A549 (cell line): Measurements from ENCODE around the gene VAV3. TPM values are rescaled to one million over a fixed set of nuclear protein-coding genes. Genes with fewer than 3 reads are reported as not detected.

Experiments
- ATAC-seq, 2 experiments: fragments of 200-7000 bp in 1 of 2; fragments of >200 bp in 1 of 2; cut with Nextera tagmentation in 1 of 2; cut with Tn5 transposase in 1 of 2; 3 replicates each; pipeline versions ENCODE4 v1.8.0 to v1.9.1; 2018 to 2020; ENCODE audit warnings: mild to moderate bottlenecking in 1 of 2, moderate library complexity in 1 of 2
- CTCF ChIA-PET: fragments of 300-600 bp; sonication (Branson Sonifier 250); formaldehyde crosslinking; extraction: SDS; loops from one replicate; lab custom pipeline; 2021; ENCODE audit warnings: antibody characterized with exemption, inconsistent platforms; lab: Yijun Ruan, JAX
- POLR2A ChIA-PET: fragments of 350-600 bp; formaldehyde crosslinking; extraction: SDS; loops from one replicate; lab custom pipeline; 2021; ENCODE audit warnings: antibody characterized with exemption, inconsistent platforms; lab: Yijun Ruan, JAX
- DNase-seq, 2 experiments: peaks; one replicate each; pipeline versions ENCODE4 v3.0.0 to v3.0.0-alpha.2; 2011 to 2016; ENCODE audit warnings: low read depth in 1 of 2, low spot score in 1 of 2
- FAIRE-seq: peaks from 2 replicates; lab custom pipeline; 2011; peaks lifted over from hg19 to GRCh38; lab: Jason Lieb, UNC
- H3K27ac ChIP-seq, 2 experiments: fragments of >200 bp; sonication (Bioruptor Twin); formaldehyde crosslinking; 3 replicates each; pipeline ENCODE4 v1.5.1; 2016 to 2017
- H3K4me1 ChIP-seq: fragments of >200 bp; sonication (Bioruptor Twin); formaldehyde crosslinking; 3 replicates; pipeline ENCODE4 v1.6.1; 2016
- H3K4me2 ChIP-seq: fragments of >200 bp; sonication (Bioruptor Twin); formaldehyde crosslinking; 3 replicates; pipeline ENCODE4 v1.6.1; 2016
- H3K4me3 ChIP-seq: fragments of >200 bp; sonication (Bioruptor Twin); formaldehyde crosslinking; 3 replicates; pipeline ENCODE4 v1.5.1; 2016
- H3K9me3 ChIP-seq: fragments of >200 bp; sonication (Bioruptor Twin); formaldehyde crosslinking; 3 replicates; pipeline ENCODE4 v1.6.1; 2016
- CBX8 ChIP-seq: fragments of 200-600 bp; sonication (generic); IDR thresholded peaks from 2 replicates; pipeline ENCODE4 v1.6.1; 2016
- CEBPB ChIP-seq, 2 experiments: fragments of >200 bp in 1 of 2; sonication (Bioruptor Twin) in 1 of 2; formaldehyde crosslinking in 1 of 2; IDR thresholded peaks; 2 replicates each; pipeline ENCODE4 v1.6.1; 2012 to 2016
- CHD2 ChIP-seq: fragments of 150-350 bp; IDR thresholded peaks from 2 replicates; pipeline ENCODE4 v1.6.1; 2014; ENCODE audit warnings: low read length; ENCODE audit not compliant: partially characterized antibody
- CHD4 ChIP-seq: fragments of 200-600 bp; sonication (generic); IDR thresholded peaks from 2 replicates; pipeline ENCODE4 v1.6.1; 2016; ENCODE audit warnings: antibody characterized with exemption, mild to moderate bottlenecking, borderline replicate concordance
- EHMT2 ChIP-seq: fragments of 200-600 bp; sonication (generic); IDR thresholded peaks from 2 replicates; pipeline ENCODE4 v1.6.1; 2016; ENCODE audit warnings: antibody characterized with exemption, low read depth, mild to moderate bottlenecking, moderate library complexity
- GATA3 ChIP-seq: IDR thresholded peaks from 2 replicates; pipeline ENCODE4 v1.6.1; 2012; ENCODE audit warnings: borderline replicate concordance
- HOXA7 ChIP-seq: fragments of 250-450 bp; sonication (Bioruptor Pico); IDR thresholded peaks from 2 replicates; pipeline ENCODE4 v1.5.0; 2020; ENCODE audit warnings: mild to moderate bottlenecking, moderate library complexity
- JUNB ChIP-seq: fragments of >200 bp; sonication (Bioruptor Twin); formaldehyde crosslinking; IDR thresholded peaks from 2 replicates; pipeline ENCODE4 v1.6.1; 2016
- KDM1A ChIP-seq: fragments of 200-600 bp; sonication (generic); IDR thresholded peaks from 2 replicates; pipeline ENCODE4 v1.6.1; 2016; ENCODE audit warnings: low read depth, mild to moderate bottlenecking
- MAZ ChIP-seq: fragments of 150-350 bp; IDR thresholded peaks from 2 replicates; pipeline ENCODE4 v1.6.1; 2014; ENCODE audit warnings: antibody characterized with exemption, low read depth, low read length, borderline replicate concordance
- MYC ChIP-seq: IDR thresholded peaks from 2 replicates; pipeline ENCODE4 v1.6.1; 2012; ENCODE audit warnings: mild to moderate bottlenecking, inconsistent platforms, low read length, improper control_type of control experiment, borderline replicate concordance
- NFE2L2 ChIP-seq: fragments of 150-350 bp; conservative IDR thresholded peaks from 2 replicates; pipeline ENCODE4 v1.6.1; 2014; ENCODE audit warnings: low read length
- PHF8 ChIP-seq: fragments of 200-600 bp; sonication (generic); IDR thresholded peaks from 2 replicates; pipeline ENCODE4 v1.6.1; 2016; ENCODE audit warnings: low read depth, mild to moderate bottlenecking, antibody characterized with exemption, moderate library complexity, borderline replicate concordance
- POLR2AphosphoS2 ChIP-seq: conservative IDR thresholded peaks from 2 replicates; pipeline ENCODE4 v1.6.1; 2012; ENCODE audit warnings: low read length, improper control_type of control experiment, inconsistent platforms
- RARB ChIP-seq: fragments of 250-450 bp; sonication (Bioruptor Pico); IDR thresholded peaks from 2 replicates; pipeline ENCODE4 v1.8.0; 2021; ENCODE audit warnings: mild to moderate bottlenecking, moderate library complexity
- RNF2 ChIP-seq: fragments of 200-600 bp; sonication (generic); IDR thresholded peaks from 2 replicates; pipeline ENCODE4 v1.6.1; 2016; ENCODE audit warnings: low read depth, mild to moderate bottlenecking, antibody characterized with exemption, moderate library complexity, borderline replicate concordance
- ZNF302 ChIP-seq: fragments of 250-450 bp; sonication (Bioruptor Pico); IDR thresholded peaks from 2 replicates; pipeline ENCODE4 v1.9.0; 2021; ENCODE audit warnings: inconsistent platforms, mild to moderate bottlenecking, moderate library complexity
- WGBS: methylation state at CpG from one replicate; pipeline ENCODE4 v1.1.6; 2017; ENCODE audit errors: missing lambda C conversion rate; 5-methylcytosine and 5-hydroxymethylcytosine counted together
- polyA plus RNA-seq, 4 experiments: library from polyadenylated mRNA; depleted of rRNA in 3 of 4; stranded (reverse); fragments of >200 nt; fragmentation: RNase III in 1 of 4; extraction: RNeasy Plus Mini Kit Qiagen cat#74134 plus additional on column Dnase treatment in 1 of 4; gene quantifications; 2 replicates in 3 of 4; 3 replicates in 1 of 4; pipeline ENCODE4 v1.2.3, GENCODE V29; 2011 to 2017
- TF ChIP-seq, protein P1 (sequence below): fragments of 200-600 bp; sonication (generic); IDR thresholded peaks from 2 replicates; pipeline ENCODE4 v1.6.1; 2016; ENCODE audit warnings: antibody characterized with exemption, mild to moderate bottlenecking, moderate library complexity
- TF ChIP-seq, protein P2 (sequence below): IDR thresholded peaks from 2 replicates; pipeline ENCODE4 v1.6.1; 2012
- TF ChIP-seq, protein P3 (sequence below): fragments of >200 bp; sonication (Bioruptor Twin); formaldehyde crosslinking; IDR thresholded peaks from 3 replicates; pipeline ENCODE4 v1.5.1; 2016
- TF ChIP-seq, protein P4 (sequence below): fragments of 250-450 bp; sonication (Bioruptor Pico); IDR thresholded peaks from 2 replicates; pipeline ENCODE4 v1.5.0; 2021; ENCODE audit warnings: mild to moderate bottlenecking, moderate library complexity, borderline replicate concordance
- TF ChIP-seq, protein P5 (sequence below): fragments of >200 bp; sonication (Bioruptor Twin); formaldehyde crosslinking; IDR thresholded peaks from 3 replicates; pipeline ENCODE4 v1.6.1; 2016
- TF ChIP-seq, protein P6 (sequence below): IDR thresholded peaks from 2 replicates; pipeline ENCODE4 v1.6.1; 2012; ENCODE audit warnings: low read depth, borderline replicate concordance

Gene VAV3
- polyA plus RNA-seq, 2 of the 4 experiments (the other 2 are of a cell fraction), result 12.8 to 22.7 TPM

DNA sequence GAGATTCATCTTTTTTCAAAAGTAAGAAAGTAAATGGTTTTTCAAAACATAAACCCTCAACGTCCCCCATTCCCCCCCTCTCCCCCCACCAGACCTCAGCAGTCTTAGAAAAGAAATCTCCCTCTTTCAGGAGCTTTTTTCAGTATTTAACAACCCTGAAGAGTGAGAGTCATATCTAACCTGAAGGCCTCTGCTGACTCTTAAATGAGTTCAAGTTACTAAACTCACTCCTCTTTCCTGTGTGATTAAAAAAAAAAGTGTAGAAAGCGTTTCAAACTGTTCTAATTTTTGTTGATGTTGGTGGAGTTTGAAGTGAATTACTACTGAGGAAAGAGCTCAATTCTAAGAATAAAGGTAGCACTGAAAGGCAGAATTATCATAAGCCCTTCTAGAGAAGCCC, 93.7 kb downstream of the VAV3 start (continued):
- TF ChIP-seq, protein P1, sequence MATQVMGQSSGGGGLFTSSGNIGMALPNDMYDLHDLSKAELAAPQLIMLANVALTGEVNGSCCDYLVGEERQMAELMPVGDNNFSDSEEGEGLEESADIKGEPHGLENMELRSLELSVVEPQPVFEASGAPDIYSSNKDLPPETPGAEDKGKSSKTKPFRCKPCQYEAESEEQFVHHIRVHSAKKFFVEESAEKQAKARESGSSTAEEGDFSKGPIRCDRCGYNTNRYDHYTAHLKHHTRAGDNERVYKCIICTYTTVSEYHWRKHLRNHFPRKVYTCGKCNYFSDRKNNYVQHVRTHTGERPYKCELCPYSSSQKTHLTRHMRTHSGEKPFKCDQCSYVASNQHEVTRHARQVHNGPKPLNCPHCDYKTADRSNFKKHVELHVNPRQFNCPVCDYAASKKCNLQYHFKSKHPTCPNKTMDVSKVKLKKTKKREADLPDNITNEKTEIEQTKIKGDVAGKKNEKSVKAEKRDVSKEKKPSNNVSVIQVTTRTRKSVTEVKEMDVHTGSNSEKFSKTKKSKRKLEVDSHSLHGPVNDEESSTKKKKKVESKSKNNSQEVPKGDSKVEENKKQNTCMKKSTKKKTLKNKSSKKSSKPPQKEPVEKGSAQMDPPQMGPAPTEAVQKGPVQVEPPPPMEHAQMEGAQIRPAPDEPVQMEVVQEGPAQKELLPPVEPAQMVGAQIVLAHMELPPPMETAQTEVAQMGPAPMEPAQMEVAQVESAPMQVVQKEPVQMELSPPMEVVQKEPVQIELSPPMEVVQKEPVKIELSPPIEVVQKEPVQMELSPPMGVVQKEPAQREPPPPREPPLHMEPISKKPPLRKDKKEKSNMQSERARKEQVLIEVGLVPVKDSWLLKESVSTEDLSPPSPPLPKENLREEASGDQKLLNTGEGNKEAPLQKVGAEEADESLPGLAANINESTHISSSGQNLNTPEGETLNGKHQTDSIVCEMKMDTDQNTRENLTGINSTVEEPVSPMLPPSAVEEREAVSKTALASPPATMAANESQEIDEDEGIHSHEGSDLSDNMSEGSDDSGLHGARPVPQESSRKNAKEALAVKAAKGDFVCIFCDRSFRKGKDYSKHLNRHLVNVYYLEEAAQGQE, result no peak
- TF ChIP-seq JUNB (no peak), GATA3 (no peak), NFE2L2 (no peak), CHD2 (no peak), KDM1A (no peak)
- TF ChIP-seq, protein P2, sequence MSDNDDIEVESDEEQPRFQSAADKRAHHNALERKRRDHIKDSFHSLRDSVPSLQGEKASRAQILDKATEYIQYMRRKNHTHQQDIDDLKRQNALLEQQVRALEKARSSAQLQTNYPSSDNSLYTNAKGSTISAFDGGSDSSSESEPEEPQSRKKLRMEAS, result no peak
- TF ChIP-seq, protein P3, sequence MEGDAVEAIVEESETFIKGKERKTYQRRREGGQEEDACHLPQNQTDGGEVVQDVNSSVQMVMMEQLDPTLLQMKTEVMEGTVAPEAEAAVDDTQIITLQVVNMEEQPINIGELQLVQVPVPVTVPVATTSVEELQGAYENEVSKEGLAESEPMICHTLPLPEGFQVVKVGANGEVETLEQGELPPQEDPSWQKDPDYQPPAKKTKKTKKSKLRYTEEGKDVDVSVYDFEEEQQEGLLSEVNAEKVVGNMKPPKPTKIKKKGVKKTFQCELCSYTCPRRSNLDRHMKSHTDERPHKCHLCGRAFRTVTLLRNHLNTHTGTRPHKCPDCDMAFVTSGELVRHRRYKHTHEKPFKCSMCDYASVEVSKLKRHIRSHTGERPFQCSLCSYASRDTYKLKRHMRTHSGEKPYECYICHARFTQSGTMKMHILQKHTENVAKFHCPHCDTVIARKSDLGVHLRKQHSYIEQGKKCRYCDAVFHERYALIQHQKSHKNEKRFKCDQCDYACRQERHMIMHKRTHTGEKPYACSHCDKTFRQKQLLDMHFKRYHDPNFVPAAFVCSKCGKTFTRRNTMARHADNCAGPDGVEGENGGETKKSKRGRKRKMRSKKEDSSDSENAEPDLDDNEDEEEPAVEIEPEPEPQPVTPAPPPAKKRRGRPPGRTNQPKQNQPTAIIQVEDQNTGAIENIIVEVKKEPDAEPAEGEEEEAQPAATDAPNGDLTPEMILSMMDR, result no peak
- TF ChIP-seq, protein P4, sequence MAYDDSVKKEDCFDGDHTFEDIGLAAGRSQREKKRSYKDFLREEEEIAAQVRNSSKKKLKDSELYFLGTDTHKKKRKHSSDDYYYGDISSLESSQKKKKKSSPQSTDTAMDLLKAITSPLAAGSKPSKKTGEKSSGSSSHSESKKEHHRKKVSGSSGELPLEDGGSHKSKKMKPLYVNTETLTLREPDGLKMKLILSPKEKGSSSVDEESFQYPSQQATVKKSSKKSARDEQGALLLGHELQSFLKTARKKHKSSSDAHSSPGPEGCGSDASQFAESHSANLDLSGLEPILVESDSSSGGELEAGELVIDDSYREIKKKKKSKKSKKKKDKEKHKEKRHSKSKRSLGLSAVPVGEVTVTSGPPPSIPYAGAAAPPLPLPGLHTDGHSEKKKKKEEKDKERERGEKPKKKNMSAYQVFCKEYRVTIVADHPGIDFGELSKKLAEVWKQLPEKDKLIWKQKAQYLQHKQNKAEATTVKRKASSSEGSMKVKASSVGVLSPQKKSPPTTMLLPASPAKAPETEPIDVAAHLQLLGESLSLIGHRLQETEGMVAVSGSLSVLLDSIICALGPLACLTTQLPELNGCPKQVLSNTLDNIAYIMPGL (CRISPR knock-in tag), result no peak

DNA sequence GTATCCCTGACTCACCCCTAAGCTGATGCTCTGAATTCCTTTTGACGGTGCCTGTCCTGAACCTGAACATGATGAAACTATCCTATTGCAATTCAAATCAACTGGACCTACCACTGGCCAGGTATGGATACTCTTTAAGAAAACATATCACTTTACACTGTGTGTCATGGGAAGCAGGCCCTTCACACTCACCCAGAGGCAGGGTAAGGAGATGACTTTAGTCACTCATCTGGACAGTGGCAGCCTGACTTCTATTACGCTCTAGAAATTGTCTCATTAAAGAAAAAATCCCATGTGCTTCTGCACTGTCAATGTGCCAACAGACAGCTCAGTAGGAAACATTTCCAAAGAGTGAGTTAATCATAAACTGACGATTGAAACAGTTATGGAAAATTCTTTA, 94.3 kb downstream of the VAV3 start:
- H3K4me3 ChIP-seq, result no peak overlapping the region
- FAIRE-seq, result no peak

More for the DNA sequence above, 94.3 kb downstream of the VAV3 start:
- H3K4me1 ChIP-seq, result no peaks in the 10 kb centered on the region
- no peaks in the 10 kb centered on the region for H3K9me3 ChIP-seq
- POLR2A ChIA-PET, result no interaction called here
- no peak overlapping the region for H3K27ac ChIP-seq
- H3K4me2 ChIP-seq, result no peak overlapping the region
- CTCF ChIA-PET, result interaction anchor here (0.5 kb wide), 1 partner anchor 811 kb away, joined by 3 read pairs; no protein-coding TSS in a partner anchor
- no peak for ATAC-seq
- 19% methylated on average over 3 of the region's 3 CpGs for WGBS
- TF ChIP-seq, protein P2, result no peak
- no peak for TF ChIP-seq RARB (CRISPR knock-in tag)
- no peak for TF ChIP-seq GATA3
- no peak for TF ChIP-seq POLR2AphosphoS2
- no peak for TF ChIP-seq CEBPB (IDR thresholded peaks at IDR 0.05)
- no peak for TF ChIP-seq KDM1A
- TF ChIP-seq, protein P5, sequence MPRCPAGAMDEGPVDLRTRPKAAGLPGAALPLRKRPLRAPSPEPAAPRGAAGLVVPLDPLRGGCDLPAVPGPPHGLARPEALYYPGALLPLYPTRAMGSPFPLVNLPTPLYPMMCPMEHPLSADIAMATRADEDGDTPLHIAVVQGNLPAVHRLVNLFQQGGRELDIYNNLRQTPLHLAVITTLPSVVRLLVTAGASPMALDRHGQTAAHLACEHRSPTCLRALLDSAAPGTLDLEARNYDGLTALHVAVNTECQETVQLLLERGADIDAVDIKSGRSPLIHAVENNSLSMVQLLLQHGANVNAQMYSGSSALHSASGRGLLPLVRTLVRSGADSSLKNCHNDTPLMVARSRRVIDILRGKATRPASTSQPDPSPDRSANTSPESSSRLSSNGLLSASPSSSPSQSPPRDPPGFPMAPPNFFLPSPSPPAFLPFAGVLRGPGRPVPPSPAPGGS, result no peak
- no peak for TF ChIP-seq MAZ
- TF ChIP-seq, protein P6, sequence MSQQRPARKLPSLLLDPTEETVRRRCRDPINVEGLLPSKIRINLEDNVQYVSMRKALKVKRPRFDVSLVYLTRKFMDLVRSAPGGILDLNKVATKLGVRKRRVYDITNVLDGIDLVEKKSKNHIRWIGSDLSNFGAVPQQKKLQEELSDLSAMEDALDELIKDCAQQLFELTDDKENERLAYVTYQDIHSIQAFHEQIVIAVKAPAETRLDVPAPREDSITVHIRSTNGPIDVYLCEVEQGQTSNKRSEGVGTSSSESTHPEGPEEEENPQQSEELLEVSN, result no peak
- no peak for TF ChIP-seq PHF8
- TF ChIP-seq ZNF302, result no peak
- TF ChIP-seq, protein P3, result no peak
- TF ChIP-seq MYC, result no peak
- no peak for TF ChIP-seq CBX8
- TF ChIP-seq CHD4, result no peak
- TF ChIP-seq RNF2, result no peak
- TF ChIP-seq HOXA7, result no peak
- no peak for TF ChIP-seq EHMT2
- DNase-seq, result no peak
